Trophoblast cell (in vitro differentiated cells and primary cell): ENCODE results near the gene TRIP10.

Experiments
- DNase-seq, 2 donors: peaks; one replicate each; pipeline ENCODE4 v3.0.0-alpha.2; 2016
- H2AFZ ChIP-seq: 2 replicates; pipeline ENCODE4 v1.6.1; 2013; ENCODE audit warnings: low read length, moderate library complexity, mild to moderate bottlenecking; ENCODE audit not compliant: insufficient read depth, poor library complexity
- H2AK5ac ChIP-seq: 2 replicates; pipeline ENCODE4 v1.6.1; 2013; ENCODE audit warnings: mild to moderate bottlenecking, low read length
- H2BK120ac ChIP-seq: 2 replicates; pipeline ENCODE4 v1.6.1; 2013; ENCODE audit warnings: low read length, mild to moderate bottlenecking, moderate library complexity; ENCODE audit not compliant: insufficient read depth, poor library complexity
- H2BK12ac ChIP-seq: 2 replicates; pipeline ENCODE4 v1.6.1; 2013; ENCODE audit warnings: mild to moderate bottlenecking, low read length, moderate library complexity
- H2BK5ac ChIP-seq: 2 replicates; pipeline ENCODE4 v1.6.1; 2013; ENCODE audit warnings: low read length, low read depth, moderate library complexity, mild to moderate bottlenecking; ENCODE audit not compliant: poor library complexity
- H3K14ac ChIP-seq: 2 replicates; pipeline ENCODE4 v1.6.1; 2013; ENCODE audit warnings: mild to moderate bottlenecking, low read length
- H3K18ac ChIP-seq: 2 replicates; pipeline ENCODE4 v1.6.1; 2013; ENCODE audit warnings: mild to moderate bottlenecking, low read length
- H3K23ac ChIP-seq: 2 replicates; pipeline ENCODE4 v1.6.1; 2013; ENCODE audit warnings: low read length
- H3K27ac ChIP-seq: 2 replicates; pipeline ENCODE4 v1.5.1; 2013; ENCODE audit warnings: low read depth, mild to moderate bottlenecking, inconsistent platforms, low read length, moderate library complexity
- H3K27me3 ChIP-seq: 2 replicates; pipeline ENCODE4 v1.6.1; 2013; ENCODE audit warnings: inconsistent platforms, mild to moderate bottlenecking, low read length, moderate library complexity; ENCODE audit not compliant: insufficient read depth
- H3K36me3 ChIP-seq, 2 experiments: 1 replicate in 1 of 2; 2 replicates in 1 of 2; pipeline ENCODE4 v1.6.1; 2013; ENCODE audit warnings: low read length in 2 of 2, mild to moderate bottlenecking in 2 of 2, moderate library complexity in 1 of 2; ENCODE audit not compliant: insufficient read depth in 2 of 2, control insufficient read depth in 1 of 2
- H3K4ac ChIP-seq: 2 replicates; pipeline ENCODE4 v1.6.1; 2013; ENCODE audit warnings: low read depth, mild to moderate bottlenecking, low read length, moderate library complexity
- H3K4me1 ChIP-seq, 2 experiments: 1 replicate in 1 of 2; 2 replicates in 1 of 2; pipeline ENCODE4 v1.6.1; 2013; ENCODE audit warnings: low read length in 2 of 2, mild to moderate bottlenecking in 2 of 2, moderate library complexity in 1 of 2; ENCODE audit not compliant: insufficient read depth in 2 of 2, control insufficient read depth in 1 of 2
- H3K4me2 ChIP-seq: 2 replicates; pipeline ENCODE4 v1.6.1; 2013; ENCODE audit warnings: inconsistent platforms, mild to moderate bottlenecking, low read length, moderate library complexity
- H3K4me3 ChIP-seq: 2 replicates; pipeline ENCODE4 v1.5.1; 2013; ENCODE audit warnings: mild to moderate bottlenecking, low read depth, low read length, inconsistent platforms
- H3K79me1 ChIP-seq: one replicate; pipeline ENCODE4 v1.6.1; 2013; ENCODE audit warnings: low read length
- H3K79me2 ChIP-seq: 2 replicates; pipeline ENCODE4 v1.6.1; 2013; ENCODE audit warnings: low read length, mild to moderate bottlenecking; ENCODE audit not compliant: control insufficient read depth, insufficient read depth, poor library complexity
- H3K9ac ChIP-seq: 2 replicates; pipeline ENCODE4 v1.6.1; 2013; ENCODE audit warnings: mild to moderate bottlenecking, low read length
- H3K9me3 ChIP-seq: 2 replicates; pipeline ENCODE4 v1.6.1; 2013; ENCODE audit warnings: low read depth, mild to moderate bottlenecking, control low read depth, inconsistent platforms, low read length; ENCODE audit not compliant: insufficient read depth
- H4K12ac ChIP-seq: 2 replicates; pipeline ENCODE4 v1.6.1; 2013; ENCODE audit warnings: low read depth, mild to moderate bottlenecking, low read length, moderate library complexity
- H4K8ac ChIP-seq: 2 replicates; pipeline ENCODE4 v1.6.1; 2013; ENCODE audit warnings: low read depth, mild to moderate bottlenecking, low read length, moderate library complexity
- H4K91ac ChIP-seq: one replicate; pipeline ENCODE4 v1.6.1; 2013; ENCODE audit warnings: low read depth, mild to moderate bottlenecking, low read length, moderate library complexity
- WGBS: extraction: QIAGEN DNeasy Blood & Tissue Kit; methylation state at CpG from one replicate; pipeline ENCODE4 v1.1.7; 2013; ENCODE audit warnings: missing lambda C conversion rate; ENCODE audit not compliant: insufficient read length, insufficient coverage; ENCODE audit errors: extremely low coverage; 5-methylcytosine and 5-hydroxymethylcytosine counted together

TRIP10 gene

GRCh38 chr19:6779206-6779605 is 39.7 kb downstream of the TRIP10 start:
- no peak overlapping the region for H4K91ac ChIP-seq
- no peaks in the 10 kb centered on the region for H3K79me2 ChIP-seq
- H2AK5ac ChIP-seq = no peak overlapping the region
- H3K14ac ChIP-seq = no peak overlapping the region
- H2BK12ac ChIP-seq = no peak overlapping the region
- H3K4me3 ChIP-seq = no peak overlapping the region
- no peaks in the 10 kb centered on the region for H3K36me3 ChIP-seq
- no CpG with 5 or more reads among the region's 4 CpGs for WGBS
- no peaks in the 10 kb centered on the region for H3K79me1 ChIP-seq
- no peak overlapping the region for H3K9ac ChIP-seq
- H3K4ac ChIP-seq = no peak overlapping the region
- no peak overlapping the region for H3K4me2 ChIP-seq
- peaks cover 2% of the 10 kb centered on the region for H3K9me3 ChIP-seq
- no peak overlapping the region for H3K27ac ChIP-seq
- DNase-seq = no peak
- no peak overlapping the region for H4K12ac ChIP-seq
- H2BK120ac ChIP-seq = no peak overlapping the region
- no peak overlapping the region for H4K8ac ChIP-seq
- no peak overlapping the region for H3K18ac ChIP-seq
- peaks cover 0 to 1% of the 10 kb centered on the region in 2 experiments for H3K4me1 ChIP-seq
- H2AFZ ChIP-seq = no peak overlapping the region
- H2BK5ac ChIP-seq = no peak overlapping the region
- H3K23ac ChIP-seq = no peak overlapping the region
- H3K27me3 ChIP-seq = no peaks in the 10 kb centered on the region

- Histone ChIP-seq H3K9ac (no peak overlapping the region), H4K12ac (no peak overlapping the region), H3K4ac (no peak overlapping the region), H3K27me3 (no peaks in the 10 kb centered on the region), H2BK12ac (no peak overlapping the region), H3K9me3 (peaks cover 4% of the 10 kb centered on the region), H3K27ac (no peak overlapping the region), H4K91ac (no peak overlapping the region), H2BK5ac (no peak overlapping the region), H2AFZ (no peak overlapping the region), H3K4me1 (peaks cover 0 to 2% of the 10 kb centered on the region in 2 experiments), H3K36me3 (no peaks in the 10 kb centered on the region), H3K4me3 (no peak overlapping the region), H2BK120ac (no peak overlapping the region), H3K14ac (no peak overlapping the region), H3K23ac (no peak overlapping the region), H3K18ac (no peak overlapping the region), H3K4me2 (no peak overlapping the region), H2AK5ac (no peak overlapping the region), H3K79me1 (no peaks in the 10 kb centered on the region), H3K79me2 (no peaks in the 10 kb centered on the region), H4K8ac (no peak overlapping the region)
- DNase-seq = no peak
- WGBS = no CpG with 5 or more reads among the region's 4 CpGs
These were observed 47.9 kb downstream of the TRIP10 start for GRCh38 chr19:6787393-6787792.

GRCh38 chr19:6788896-6789295 is 49.4 kb downstream of the TRIP10 start:
- Histone ChIP-seq H3K4me1 (peaks cover 0 to 2% of the 10 kb centered on the region in 2 experiments), H4K91ac (no peak overlapping the region), H3K18ac (no peak overlapping the region), H3K9ac (no peak overlapping the region), H3K4me2 (no peak overlapping the region), H3K27me3 (no peaks in the 10 kb centered on the region), H4K12ac (no peak overlapping the region), H3K79me2 (no peaks in the 10 kb centered on the region), H3K9me3 (peaks cover 6% of the 10 kb centered on the region), H3K4me3 (no peak overlapping the region), H2BK12ac (no peak overlapping the region), H3K14ac (no peak overlapping the region), H3K36me3 (no peaks in the 10 kb centered on the region), H3K79me1 (no peaks in the 10 kb centered on the region), H2BK5ac (no peak overlapping the region), H3K4ac (no peak overlapping the region), H3K27ac (no peak overlapping the region), H2AFZ (no peak overlapping the region), H2BK120ac (no peak overlapping the region), H3K23ac (no peak overlapping the region), H2AK5ac (no peak overlapping the region), H4K8ac (no peak overlapping the region)
- DNase-seq = peak; percentile 78 to 92
- WGBS = no CpG with 5 or more reads among the region's 4 CpGs

GRCh38 chr19:6790194-6791128 is 51.0 kb downstream of the TRIP10 start:
- Histone ChIP-seq H4K12ac (no peak overlapping the region), H3K79me2 (no peaks in the 10 kb centered on the region), H3K9ac (no peak overlapping the region), H2BK5ac (no peak overlapping the region), H2BK120ac (no peak overlapping the region), H3K79me1 (no peaks in the 10 kb centered on the region), H3K14ac (no peak overlapping the region), H3K4ac (no peak overlapping the region), H3K27ac (no peak overlapping the region), H3K9me3 (peaks cover 11% of the 10 kb centered on the region), H3K23ac (no peak overlapping the region), H4K91ac (no peak overlapping the region), H2BK12ac (no peak overlapping the region), H3K36me3 (no peaks in the 10 kb centered on the region), H4K8ac (no peak overlapping the region), H2AK5ac (no peak overlapping the region), H3K4me2 (no peak overlapping the region), H3K27me3 (no peaks in the 10 kb centered on the region), H2AFZ (no peak overlapping the region), H3K4me3 (no peak overlapping the region), H3K4me1 (no peaks in the 10 kb centered on the region), H3K18ac (no peak overlapping the region)
- no peak for DNase-seq
- no CpG with 5 or more reads among the region's 5 CpGs for WGBS
